C4-2B (cell line): ENCODE measurements around the gene RPP14.
"Not testable (repeated sequence)": the region's sequence is repeated elsewhere in the genome, so short reads cannot be mapped to it uniquely, and the experiment has no call there.

Source experiments
- CTCF ChIP-seq: fragments of 450-650 bp; conservative IDR thresholded peaks from 2 replicates; pipeline ENCODE4 v1.5.1; 2017; ENCODE audit warnings: mild to moderate bottlenecking
- ZFX ChIP-seq: fragments of 450-650 bp; IDR thresholded peaks from 2 replicates; pipeline ENCODE4 v1.6.1; 2017

DNA sequence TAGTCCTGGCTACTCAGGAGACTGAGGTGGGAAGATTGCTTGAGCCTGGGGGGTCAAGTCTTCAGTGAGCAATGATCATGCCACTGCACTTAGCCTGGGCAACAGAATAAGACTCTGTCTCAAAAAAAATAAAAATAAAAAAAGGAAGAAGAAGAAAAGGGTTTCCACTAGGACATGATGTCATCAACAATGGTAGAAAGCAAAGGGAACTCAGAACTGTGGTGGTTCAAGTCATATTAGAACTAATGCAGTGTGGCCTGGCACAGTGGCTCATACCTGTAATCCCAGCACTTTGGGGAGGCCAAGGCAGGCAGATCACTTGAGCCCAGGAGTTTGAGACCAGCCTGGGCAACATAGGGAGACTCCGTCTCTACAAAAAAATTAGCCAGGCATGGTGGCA, 38.5 kb upstream of the RPP14 start:
- not testable (repeated sequence) for TF ChIP-seq CTCF, ZFX
